A549 (cell line): Measurements from ENCODE around the gene FGGY.

Source experiments
- BHLHE40 ChIP-seq: IDR thresholded peaks from 2 replicates; pipeline ENCODE4 v1.6.1; 2012; ENCODE audit warnings: low read depth, low read length, inconsistent platforms
- EHMT2 ChIP-seq: fragments of 200-600 bp; sonication (generic); IDR thresholded peaks from 2 replicates; pipeline ENCODE4 v1.6.1; 2016; ENCODE audit warnings: antibody characterized with exemption, low read depth, mild to moderate bottlenecking, moderate library complexity
- EP300 ChIP-seq, 2 experiments: fragments of >200 bp; sonication (Bioruptor Twin); formaldehyde crosslinking; IDR thresholded peaks; 2 replicates in 1 of 2; 3 replicates in 1 of 2; pipeline ENCODE4 v1.6.1; 2016 to 2017
- POLR2A ChIP-seq: IDR thresholded peaks from 2 replicates; pipeline ENCODE4 v1.6.1; 2012; ENCODE audit warnings: mild to moderate bottlenecking, low read length
- REST ChIP-seq: fragments of 200-600 bp; sonication (generic); IDR thresholded peaks from 2 replicates; pipeline ENCODE4 v1.6.1; 2016; ENCODE audit warnings: antibody characterized with exemption, mild to moderate bottlenecking, moderate library complexity
- RNF2 ChIP-seq: fragments of 200-600 bp; sonication (generic); IDR thresholded peaks from 2 replicates; pipeline ENCODE4 v1.6.1; 2016; ENCODE audit warnings: low read depth, mild to moderate bottlenecking, antibody characterized with exemption, moderate library complexity, borderline replicate concordance
- ZC3H11A ChIP-seq: fragments of 450-650 bp; IDR thresholded peaks from 2 replicates; pipeline ENCODE4 v1.6.1; 2014; ENCODE audit warnings: antibody characterized with exemption, mild to moderate bottlenecking

GRCh38 chr1:59720326-59721115, 423.6 kb downstream of the FGGY start:
- TF ChIP-seq BHLHE40 (no peak), RNF2 (no peak), REST (no peak), EHMT2 (no peak), POLR2A (no peak), ZC3H11A (no peak), EP300 (IDR thresholded peaks at IDR 0.05) (no peak)
